Dedifferentiated amniotic fluid mesenchymal stem cell (primary cell): ENCODE measurements around the gene ZBTB17.
"Not testable (repeated sequence)": the region's sequence is repeated elsewhere in the genome, so short reads cannot be mapped to it uniquely, and the experiment has no call there.

ENCODE experiments used
- DNase-seq: peaks from one replicate; pipeline ENCODE4 v3.0.0-alpha.2; 2016; ENCODE audit errors: extremely low spot score

ZBTB17 gene

DNA sequence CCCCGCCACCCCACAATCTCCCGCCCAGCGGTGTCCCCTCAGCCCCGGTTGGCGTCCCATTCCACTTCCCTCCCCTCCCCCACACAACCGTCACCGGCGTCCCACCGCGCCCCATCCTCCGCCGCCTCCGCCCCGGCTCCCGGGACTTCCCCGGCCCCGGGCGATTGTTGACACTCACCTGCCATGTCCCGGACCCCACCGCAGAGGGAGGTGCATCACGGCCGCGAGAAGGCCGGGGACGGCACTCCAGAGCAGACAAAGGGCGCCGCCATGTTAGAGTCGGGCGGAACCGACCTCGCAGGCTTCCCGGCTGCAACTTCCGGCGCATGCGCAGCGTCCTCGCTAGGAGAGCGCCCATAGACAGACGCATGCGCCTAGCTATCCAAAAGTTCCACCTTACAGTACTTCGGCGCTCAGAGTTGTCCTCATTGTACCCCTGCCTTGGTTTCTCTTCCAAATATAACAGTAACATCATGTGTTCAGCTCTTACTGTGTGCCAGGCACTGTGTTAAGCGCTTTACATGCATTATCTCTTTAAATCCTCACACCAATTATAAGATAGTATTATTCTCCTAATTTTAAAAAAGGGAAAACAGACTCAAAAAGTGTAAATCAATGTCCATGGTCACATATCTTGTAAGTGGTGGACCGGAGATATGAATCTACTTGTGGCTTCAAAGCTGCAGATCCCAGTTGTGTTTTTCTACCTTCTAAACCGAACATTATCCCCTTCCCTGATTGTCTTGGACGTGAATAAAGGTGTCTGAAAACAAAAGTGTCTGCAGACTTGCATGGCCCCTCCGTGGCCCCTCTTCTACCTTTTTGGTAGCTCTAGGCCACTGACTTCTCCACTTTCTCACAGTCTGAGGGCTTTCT is at the start of gene ZBTB17:
Gene ZBTB17 (minus strand): TSS at position 297 of the 876 bp plus-strand sequence. CDS start 27,606 bp downstream, outside the sequence.
- DNase-seq: peak; percentile 95

- DNase-seq: no peak
These were observed 47.3 kb upstream of the ZBTB17 start for GRCh38 chr1:16023050-16023653.

DNA sequence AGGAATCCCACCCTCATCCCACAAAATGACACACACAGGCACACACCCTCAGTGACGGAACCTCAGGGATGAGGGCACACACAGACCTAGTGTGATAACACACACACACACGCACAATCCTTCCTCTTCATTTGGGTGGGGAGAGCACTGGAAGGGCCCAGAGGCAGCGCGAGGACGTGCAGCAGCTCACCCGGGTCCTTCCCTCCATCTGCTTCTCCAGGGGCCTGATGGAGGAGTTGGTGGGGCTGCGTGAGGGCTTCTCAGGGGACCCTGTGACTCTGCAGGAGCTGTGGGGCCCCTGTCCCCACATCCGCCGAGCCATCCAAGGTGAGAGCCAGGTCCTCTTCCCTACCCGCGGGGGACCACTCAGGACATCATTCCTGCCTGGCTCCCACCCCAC is 46.5 kb upstream of the ZBTB17 start:
- no peak for DNase-seq

DNA sequence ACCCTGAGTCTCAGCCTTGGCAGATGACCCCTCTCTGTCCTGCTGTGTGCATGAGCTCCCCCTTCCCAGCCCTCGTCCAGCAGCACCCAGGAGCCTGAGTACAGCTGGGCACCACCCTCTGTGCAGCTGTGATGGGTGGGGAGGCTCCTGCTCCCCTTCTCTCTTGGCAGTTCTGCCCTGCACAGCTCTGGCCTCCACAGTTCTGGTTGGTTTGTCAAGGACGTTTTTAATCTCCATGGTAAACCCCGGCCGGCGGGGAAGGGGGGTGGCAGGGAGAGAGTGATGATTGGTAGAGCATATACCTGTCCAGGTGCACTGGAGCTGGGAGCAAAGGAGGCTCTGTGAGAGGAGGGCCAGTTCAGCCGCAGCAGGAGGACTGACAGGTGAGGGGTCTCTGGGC is 45.8 kb upstream of the ZBTB17 start, which contains the start of gene CLCNKA:
Gene CLCNKA (plus strand): TSS at position 356 of the 400 bp plus-strand sequence. CDS start 584 bp downstream, outside the sequence.
- no peak for DNase-seq

GRCh38 chr1:16020878-16021277 is 45.0 kb upstream of the ZBTB17 start:
- DNase-seq: not testable (repeated sequence)

GRCh38 chr1:16020325-16020724 is 44.4 kb upstream of the ZBTB17 start:
- no peak for DNase-seq

GRCh38 chr1:16019644-16020277 is 43.9 kb upstream of the ZBTB17 start:
- no peak for DNase-seq

- no peak for DNase-seq
These were observed 43.1 kb upstream of the ZBTB17 start for GRCh38 chr1:16018749-16019643.

- no peak for DNase-seq
These were observed 42.4 kb upstream of the ZBTB17 start for GRCh38 chr1:16018308-16018707.

DNA sequence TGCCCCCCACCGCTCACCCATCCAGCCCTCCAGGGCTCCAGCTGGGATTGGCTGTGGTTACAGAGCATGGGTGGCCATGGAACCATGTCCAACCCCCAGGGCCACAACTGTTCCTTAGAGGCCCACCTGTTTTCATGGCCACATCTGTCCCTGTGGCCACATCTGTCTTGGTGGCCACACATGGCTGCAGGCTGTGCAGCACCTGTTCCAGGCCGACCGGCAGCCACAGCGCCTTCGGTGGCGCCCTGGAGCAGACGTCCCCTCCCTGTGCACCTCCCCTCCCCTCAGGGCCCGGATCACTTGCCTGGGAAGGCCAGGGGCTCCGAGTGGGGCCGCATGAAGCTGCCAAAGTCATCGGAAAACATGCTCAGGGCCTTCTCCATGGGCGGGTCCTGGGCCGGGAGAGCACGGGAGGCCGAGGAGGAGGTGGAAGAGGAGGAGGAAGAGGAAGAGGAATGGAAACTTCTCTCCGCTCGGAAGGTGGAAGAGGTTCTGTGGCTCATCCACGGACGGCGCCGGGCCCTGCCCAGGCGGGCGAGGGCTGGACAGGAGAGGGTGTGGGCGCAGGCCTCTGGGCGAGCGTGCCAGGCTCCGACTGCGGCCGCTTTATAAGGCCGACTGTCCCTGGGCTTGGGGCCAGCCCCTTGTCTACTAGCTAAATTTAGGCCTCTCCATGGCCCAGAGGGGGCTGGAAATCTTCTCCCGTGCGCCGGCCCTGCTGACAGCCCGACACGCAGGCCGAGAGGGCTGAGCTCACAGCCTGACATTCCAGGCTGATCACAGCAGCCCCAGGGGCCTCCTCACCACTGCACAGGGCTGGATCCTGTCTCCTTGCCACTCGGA is 41.8 kb upstream of the ZBTB17 start, which contains the start of gene HSPB7:
Gene HSPB7 (minus strand): TSS at position 583 of the 843 bp plus-strand sequence. CDS start 80 bp downstream, at position 503.
- peak; percentile 88 for DNase-seq

GRCh38 chr1:16017076-16017460 is 41.2 kb upstream of the ZBTB17 start:
- DNase-seq: no peak

DNA sequence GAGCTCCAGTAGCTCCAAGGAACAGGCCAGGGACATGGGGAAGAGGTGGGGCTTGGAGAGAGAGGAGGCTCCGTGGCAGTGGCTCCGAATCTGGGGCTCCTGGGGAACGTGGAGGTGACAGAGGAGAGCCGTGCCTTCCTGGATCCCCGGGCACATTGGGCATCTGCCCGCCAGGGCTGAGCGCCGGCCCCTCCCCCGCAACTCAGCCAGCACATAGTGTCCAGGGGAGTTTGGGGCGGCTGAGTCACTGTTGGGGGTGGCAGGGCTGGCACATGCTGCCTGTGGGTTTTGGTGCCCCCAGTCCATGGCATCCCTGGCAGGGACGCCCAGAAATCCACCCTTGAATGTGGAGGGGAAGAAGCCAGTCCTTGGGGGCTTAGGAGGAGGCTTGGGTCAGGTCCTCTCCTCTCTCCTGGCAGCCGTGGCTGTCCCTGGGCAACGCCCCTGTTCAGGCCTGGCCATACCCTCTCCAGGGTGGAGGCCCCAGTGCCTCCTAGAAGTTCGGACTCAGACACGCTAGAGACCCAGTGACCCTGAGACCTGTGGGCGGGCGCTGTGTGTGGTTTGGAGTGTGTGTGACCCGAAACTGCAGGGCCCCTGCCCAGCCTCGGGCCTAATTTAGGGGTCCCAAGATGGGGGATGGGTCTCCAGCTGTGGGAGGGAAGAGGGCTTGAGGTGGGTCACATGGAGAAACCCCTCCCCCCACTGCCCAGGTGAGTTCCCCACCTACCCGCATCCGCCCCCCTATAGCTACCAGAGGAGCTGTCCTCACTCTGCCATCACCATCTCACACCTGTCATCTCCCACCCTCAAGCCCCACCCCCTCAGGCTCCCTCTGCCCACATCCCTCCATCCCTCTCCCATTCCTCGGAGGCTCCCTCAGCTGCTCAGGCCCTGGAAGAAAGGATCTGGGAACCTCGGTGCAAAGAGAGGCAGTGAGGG is 40.3 kb upstream of the ZBTB17 start:
- no peak for DNase-seq

DNA sequence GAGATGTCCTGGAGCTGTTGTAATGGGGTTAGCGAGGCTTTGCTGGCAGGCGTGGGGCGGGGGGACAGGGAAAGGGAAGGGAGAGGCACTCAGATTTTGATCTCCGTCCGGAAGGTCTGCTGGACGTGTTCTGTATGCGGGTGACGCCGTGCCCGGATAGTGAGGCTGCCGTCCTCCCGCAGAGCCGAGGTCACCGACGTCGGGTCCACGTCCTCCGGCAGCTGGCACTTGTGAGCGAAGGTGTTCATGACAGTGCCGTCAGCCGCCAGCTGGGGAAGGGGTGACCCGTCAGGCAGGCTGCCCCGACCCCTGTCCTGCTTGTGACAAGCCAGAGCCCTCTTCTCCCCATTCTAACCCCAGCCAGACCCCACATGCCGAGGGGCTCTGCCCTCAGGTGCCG is 39.6 kb upstream of the ZBTB17 start:
- DNase-seq: no peak

- no peak for DNase-seq
These were observed 38.9 kb upstream of the ZBTB17 start for GRCh38 chr1:16014509-16015482.

GRCh38 chr1:16013908-16014258 is 38.0 kb upstream of the ZBTB17 start:
- no peak for DNase-seq

GRCh38 chr1:16013220-16013907 is 37.5 kb upstream of the ZBTB17 start:
- DNase-seq: peak; percentile 30

GRCh38 chr1:16012590-16013219 is 36.8 kb upstream of the ZBTB17 start:
- no peak for DNase-seq
